PC-9 (cell line): ENCODE results near the gene AFF2. TPM values are rescaled to one million over a fixed set of nuclear protein-coding genes. Genes with fewer than 3 reads are reported as not detected.

Experiments used
- BruUV-seq: library from RNA; stranded (reverse); fragments of 400-500 nt; replicated peaks from 2 replicates; lab custom pipeline; 2021; lab: Mats Ljungman, UMichigan
- CTCF ChIA-PET: fragments of 300-600 bp; sonication (Branson Sonifier 250); formaldehyde crosslinking; loops from one replicate; lab custom pipeline; 2022; ENCODE audit warnings: antibody characterized with exemption; lab: Charles Lee
- POLR2A ChIA-PET: fragments of 300-600 bp; sonication (Branson Sonifier 250); formaldehyde crosslinking; loops from one replicate; lab custom pipeline; 2022; ENCODE audit warnings: antibody characterized with exemption; ENCODE audit not compliant: unreplicated experiment; lab: Charles Lee
- DNase-seq, 2 experiments: peaks; one replicate each; pipeline versions ENCODE4 v3.0.0 to v3.0.0-alpha.2; 2015 to 2022; ENCODE audit warnings: mixed read lengths in 1 of 2
- H2AFZ ChIP-seq: fragments of 200-600 bp; sonication (generic); 2 replicates; pipeline ENCODE4 v1.8.1; 2017; ENCODE audit warnings: antibody characterized with exemption
- H3F3A ChIP-seq: fragments of 200-600 bp; sonication (generic); 2 replicates; pipeline ENCODE4 v1.8.1; 2017; ENCODE audit warnings: antibody characterized with exemption, mild to moderate bottlenecking, low read depth; ENCODE audit not compliant: insufficient read depth
- H3K27ac ChIP-seq: fragments of 200-600 bp; sonication (generic); 2 replicates; pipeline ENCODE4 v1.6.1; 2016; ENCODE audit warnings: mixed run types
- H3K27me3 ChIP-seq: fragments of 200-600 bp; sonication (generic); 2 replicates; pipeline ENCODE4 v1.6.1; 2016; ENCODE audit warnings: low read depth, mixed run types; ENCODE audit not compliant: insufficient read depth
- H3K36me3 ChIP-seq: fragments of 200-600 bp; sonication (generic); 2 replicates; pipeline ENCODE4 v1.6.1; 2016; ENCODE audit warnings: low read depth, mixed run types
- H3K4me1 ChIP-seq: fragments of 200-600 bp; sonication (generic); replicated peaks from 2 replicates; pipeline ENCODE4 v1.6.1; 2016; ENCODE audit warnings: mixed run types; ENCODE audit not compliant: insufficient read depth
- H3K4me2 ChIP-seq: fragments of 200-600 bp; sonication (generic); 2 replicates; pipeline ENCODE4 v1.6.1; 2017; ENCODE audit warnings: mixed run types
- H3K4me3 ChIP-seq: fragments of 200-600 bp; sonication (generic); 2 replicates; pipeline ENCODE4 v1.6.1; 2016; ENCODE audit warnings: mixed run types
- H3K79me2 ChIP-seq: fragments of 200-600 bp; sonication (generic); 2 replicates; pipeline ENCODE4 v1.6.1; 2017; ENCODE audit warnings: low read depth, mixed run types
- H3K9me2 ChIP-seq: fragments of 200-600 bp; sonication (generic); 2 replicates; pipeline ENCODE4 v1.8.1; 2017; ENCODE audit warnings: mild to moderate bottlenecking; ENCODE audit not compliant: insufficient read depth
- H3K9me3 ChIP-seq: fragments of 200-600 bp; sonication (generic); 2 replicates; pipeline ENCODE4 v1.8.1; 2016; ENCODE audit warnings: low read depth; ENCODE audit not compliant: insufficient read depth
- H4K20me1 ChIP-seq: fragments of 200-600 bp; sonication (generic); 2 replicates; pipeline ENCODE4 v1.8.1; 2017; ENCODE audit not compliant: insufficient read depth
- EZH2 ChIP-seq: fragments of 200-600 bp; sonication (generic); IDR thresholded peaks from 2 replicates; pipeline ENCODE4 v1.8.0; 2017; ENCODE audit warnings: antibody characterized with exemption, low read depth
- intact Hi-C: fragments of 100-400 bp; cut with micrococcal nuclease; formaldehyde crosslinking; loops from one replicate; pipeline ENCODE4 v1.10.0; 2022; ENCODE audit not compliant: unreplicated experiment
- total RNA-seq: library from RNA; stranded (reverse); gene quantifications from 2 replicates; pipeline ENCODE4 v1.2.3, GENCODE V29; 2021
- TF ChIP-seq, protein P1 (sequence below): fragments of 200-600 bp; sonication (generic); conservative IDR thresholded peaks from 2 replicates; pipeline ENCODE4 v1.6.1; 2017; ENCODE audit warnings: mixed run types, antibody characterized with exemption, mild to moderate bottlenecking, moderate library complexity

The AFF2 gene
- total RNA-seq, 1 experiment from 2014 or later = not detected

DNA sequence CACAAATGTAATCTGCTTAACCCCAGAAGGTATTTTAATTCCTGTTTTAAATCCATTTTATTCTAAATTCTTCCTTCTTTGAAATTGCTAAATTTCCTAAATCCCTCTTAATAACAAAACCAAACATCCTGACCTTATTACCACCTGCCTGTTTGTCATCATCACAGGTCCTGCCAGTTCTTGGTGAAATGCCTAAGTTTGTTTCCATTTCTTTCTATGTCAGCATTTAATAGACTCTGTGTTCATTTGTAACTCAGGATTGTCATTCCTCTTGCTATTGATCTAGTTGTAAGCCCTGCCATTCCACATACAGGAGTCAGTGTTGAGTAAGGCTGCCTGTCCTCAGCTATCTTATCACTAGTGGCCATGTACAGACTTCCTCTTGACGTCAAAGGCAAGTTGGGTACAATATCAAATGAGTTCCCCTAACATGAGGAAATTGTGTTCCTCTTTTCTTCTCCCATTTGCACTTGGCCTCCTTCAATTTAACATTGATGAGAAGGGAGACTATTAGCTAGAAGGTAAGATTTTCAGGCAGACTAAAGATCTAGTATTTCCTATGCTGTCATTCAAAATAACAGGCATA, 440.1 kb downstream of the AFF2 start:
- intact Hi-C loops = no loop called here
- Histone ChIP-seq H4K20me1 (no peaks in the 10 kb centered on the region), H3K27me3 (peaks cover 11% of the 10 kb centered on the region; the same call in 1 of the 2 replicates), H3K4me3 (no peak overlapping the region), H3K27ac (no peak overlapping the region), H3K36me3 (no peaks in the 10 kb centered on the region), H3K4me1 (no peaks in the 10 kb centered on the region), H3F3A (no peaks in the 10 kb centered on the region), H3K79me2 (no peaks in the 10 kb centered on the region), H3K9me2 (no peaks in the 10 kb centered on the region), H3K4me2 (no peak overlapping the region), H3K9me3 (no peaks in the 10 kb centered on the region), H2AFZ (no peak overlapping the region)
- ChIA-PET POLR2A (no interaction called here), CTCF (no interaction called here)
- no TSS peak for BruUV-seq
- DNase-seq = no peak
- TF ChIP-seq EZH2 = no peak
- TF ChIP-seq, protein P1, sequence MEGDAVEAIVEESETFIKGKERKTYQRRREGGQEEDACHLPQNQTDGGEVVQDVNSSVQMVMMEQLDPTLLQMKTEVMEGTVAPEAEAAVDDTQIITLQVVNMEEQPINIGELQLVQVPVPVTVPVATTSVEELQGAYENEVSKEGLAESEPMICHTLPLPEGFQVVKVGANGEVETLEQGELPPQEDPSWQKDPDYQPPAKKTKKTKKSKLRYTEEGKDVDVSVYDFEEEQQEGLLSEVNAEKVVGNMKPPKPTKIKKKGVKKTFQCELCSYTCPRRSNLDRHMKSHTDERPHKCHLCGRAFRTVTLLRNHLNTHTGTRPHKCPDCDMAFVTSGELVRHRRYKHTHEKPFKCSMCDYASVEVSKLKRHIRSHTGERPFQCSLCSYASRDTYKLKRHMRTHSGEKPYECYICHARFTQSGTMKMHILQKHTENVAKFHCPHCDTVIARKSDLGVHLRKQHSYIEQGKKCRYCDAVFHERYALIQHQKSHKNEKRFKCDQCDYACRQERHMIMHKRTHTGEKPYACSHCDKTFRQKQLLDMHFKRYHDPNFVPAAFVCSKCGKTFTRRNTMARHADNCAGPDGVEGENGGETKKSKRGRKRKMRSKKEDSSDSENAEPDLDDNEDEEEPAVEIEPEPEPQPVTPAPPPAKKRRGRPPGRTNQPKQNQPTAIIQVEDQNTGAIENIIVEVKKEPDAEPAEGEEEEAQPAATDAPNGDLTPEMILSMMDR = no peak

DNA sequence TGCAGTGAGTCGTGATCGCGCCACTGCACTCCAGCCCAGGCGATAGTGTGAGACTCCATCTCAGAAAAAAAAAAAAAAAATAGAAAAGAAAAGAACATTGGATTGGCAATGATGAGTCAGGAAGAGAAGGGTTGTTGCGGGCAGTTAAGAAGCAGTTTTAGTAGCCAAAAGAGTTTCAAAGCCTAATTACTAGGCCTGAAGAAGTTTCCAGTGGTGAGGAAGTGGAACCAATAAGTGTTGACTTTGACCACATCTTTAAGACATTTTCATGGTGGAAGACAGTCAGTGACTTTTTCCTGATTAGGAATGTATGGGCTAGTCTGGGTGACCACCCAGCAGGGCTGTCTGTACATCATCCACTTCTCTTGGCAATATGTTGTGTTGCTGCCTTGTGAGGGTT, 442.3 kb downstream of the AFF2 start:
- intact Hi-C loops = no loop called here
- H3K4me3 ChIP-seq = no peak overlapping the region
- no peaks in the 10 kb centered on the region for H3F3A ChIP-seq
- no peaks in the 10 kb centered on the region for H3K79me2 ChIP-seq
- no peak for DNase-seq
- no peaks in the 10 kb centered on the region for H3K9me2 ChIP-seq
- H4K20me1 ChIP-seq = no peaks in the 10 kb centered on the region
- CTCF ChIA-PET = no interaction called here
- no peaks in the 10 kb centered on the region for H3K9me3 ChIP-seq
- BruUV-seq = no TSS peak
- TF ChIP-seq EZH2 = no peak
- TF ChIP-seq, protein P1 = no peak
- H3K36me3 ChIP-seq = no peaks in the 10 kb centered on the region
- peaks cover 11% of the 10 kb centered on the region; the same call in 1 of the 2 replicates for H3K27me3 ChIP-seq
- POLR2A ChIA-PET = no interaction called here
- H3K27ac ChIP-seq = no peak overlapping the region
- no peaks in the 10 kb centered on the region for H3K4me1 ChIP-seq
- no peak overlapping the region for H3K4me2 ChIP-seq
- no peak overlapping the region for H2AFZ ChIP-seq

- Histone ChIP-seq H3K4me1 (no peaks in the 10 kb centered on the region), H3F3A (no peaks in the 10 kb centered on the region), H3K79me2 (no peaks in the 10 kb centered on the region), H4K20me1 (no peaks in the 10 kb centered on the region), H3K4me2 (no peak overlapping the region), H3K27ac (no peak overlapping the region), H3K9me2 (no peaks in the 10 kb centered on the region), H3K4me3 (no peak overlapping the region), H3K9me3 (no peaks in the 10 kb centered on the region), H3K36me3 (no peaks in the 10 kb centered on the region), H3K27me3 (peaks cover 11% of the 10 kb centered on the region; the same call in 1 of the 2 replicates), H2AFZ (no peak overlapping the region)
- intact Hi-C loops = no loop called here
- CTCF ChIA-PET = no interaction called here
- no peak for DNase-seq
- POLR2A ChIA-PET = no interaction called here
- TF ChIP-seq, protein P1 = no peak
- no peak for TF ChIP-seq EZH2
- BruUV-seq = no TSS peak
Observed at GRCh38 chrX:148947399-148947975, 447.1 kb downstream of the AFF2 start.
